Activated CD8-positive, alpha-beta T cell treated with anti-CD3 and anti-CD28 coated beads, Interleukin-2, amount 10 ng/mL, durations not matched to agents 7 days and 5 days (primary cell): ENCODE results near the gene RALA. TPM values are rescaled to one million over a fixed set of nuclear protein-coding genes. Genes with fewer than 3 reads are reported as not detected.

ENCODE experiments used
- ATAC-seq: fragments of 150-1000 bp; cut with Tn5 transposase; one replicate; pipeline ENCODE4 v1.10.0; 2021; ENCODE audit warnings: moderate library complexity
- CTCF ChIA-PET: fragments of 350-600 bp; sonication (Branson Sonifier 250); formaldehyde crosslinking; loops from one replicate; lab custom pipeline; 2021; ENCODE audit warnings: antibody characterized with exemption; lab: Charles Lee
- POLR2A ChIA-PET: fragments of 350-600 bp; sonication (Branson Sonifier 250); formaldehyde crosslinking; loops from one replicate; lab custom pipeline; 2021; ENCODE audit warnings: antibody characterized with exemption; lab: Charles Lee
- DNase-seq: peaks from one replicate; pipeline ENCODE4 v3.0.0-alpha.2; 2020
- H3K27ac Mint-ChIP-seq: one replicate; pipeline ENCODE4 v1.8.0; 2021; ENCODE audit warnings: mild to moderate bottlenecking, mixed read lengths
- H3K27me3 Mint-ChIP-seq: one replicate; pipeline ENCODE4 v1.8.0; 2021; ENCODE audit warnings: low read depth, mixed read lengths
- H3K36me3 Mint-ChIP-seq: one replicate; pipeline ENCODE4 v1.8.0; 2021; ENCODE audit warnings: low read depth, mixed read lengths
- H3K4me1 Mint-ChIP-seq: one replicate; pipeline ENCODE4 v1.8.0; 2021; ENCODE audit warnings: low read depth, mixed read lengths
- H3K4me3 Mint-ChIP-seq: one replicate; pipeline ENCODE4 v1.8.0; 2021; ENCODE audit warnings: mild to moderate bottlenecking, mixed read lengths
- H3K9me3 Mint-ChIP-seq: one replicate; pipeline ENCODE4 v1.8.0; 2022; ENCODE audit warnings: mixed read lengths; ENCODE audit not compliant: insufficient read depth
- total RNA-seq, 2 experiments: library from RNA; stranded (reverse); gene quantifications; one replicate each; pipeline ENCODE4 v1.2.3, GENCODE V29; 2021

RALA gene
- total RNA-seq, 2 experiments from 2014 or later, result 32.2 to 33.9 TPM

DNA sequence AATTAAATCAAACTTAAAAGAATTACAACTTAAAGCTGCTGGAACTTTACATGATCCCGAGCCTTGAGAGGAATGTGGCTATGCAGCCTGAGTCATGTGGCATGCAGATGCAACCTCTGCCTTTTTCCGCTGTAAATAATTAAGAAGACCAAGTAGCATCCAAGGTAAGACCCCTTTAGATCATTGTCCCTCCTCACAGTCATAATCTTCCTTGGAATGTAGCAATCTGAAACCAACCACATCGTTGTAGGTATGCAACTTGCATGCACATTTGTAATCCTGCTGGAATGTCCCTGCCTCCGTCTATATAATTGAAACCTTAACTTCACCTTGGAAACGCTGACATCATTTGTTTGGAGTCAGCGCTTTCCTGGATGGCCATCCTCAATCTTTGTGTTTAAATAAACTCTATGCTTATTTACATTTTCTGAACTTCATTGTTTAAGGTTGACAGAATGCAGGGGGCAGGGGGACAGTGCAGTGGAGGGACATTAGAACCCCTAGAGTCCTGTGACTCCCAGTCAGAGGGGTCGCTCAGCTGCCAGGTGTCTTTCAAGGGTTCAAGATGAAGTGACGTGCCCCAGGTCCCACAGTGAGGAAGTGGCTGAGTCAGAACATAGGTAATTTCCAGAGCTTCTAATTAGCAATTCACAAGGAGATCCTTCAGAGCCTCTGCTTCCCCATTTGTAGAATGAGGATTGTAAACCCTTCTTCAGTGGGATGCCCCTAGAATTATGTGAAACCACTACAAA, 110.7 kb downstream of the RALA start:
- peak overlapping the region; percentile 85 for H3K4me3 Mint-ChIP-seq
- peaks cover 47% of the 10 kb centered on the region for H3K4me1 Mint-ChIP-seq
- ChIA-PET CTCF (interaction anchor here (1.3 to 24.5 kb wide), 6 partner anchors 11 to 155 kb away, joined by 4 to 498 read pairs (median 6); no protein-coding TSS in a partner anchor), POLR2A (interaction anchor here (0.8 to 1.7 kb wide), 6 partner anchors 11 to 167 kb away, joined by 3 to 16 read pairs (median 4); partner anchors contain the start of gene RALA)
- peak overlapping the region; percentile 97 for H3K27ac Mint-ChIP-seq
- no peak for ATAC-seq
- H3K27me3 Mint-ChIP-seq, result no peaks in the 10 kb centered on the region
- no peaks in the 10 kb centered on the region for H3K9me3 Mint-ChIP-seq
- H3K36me3 Mint-ChIP-seq, result peaks cover 1% of the 10 kb centered on the region
- DNase-seq, result peak; percentile 29

DNA sequence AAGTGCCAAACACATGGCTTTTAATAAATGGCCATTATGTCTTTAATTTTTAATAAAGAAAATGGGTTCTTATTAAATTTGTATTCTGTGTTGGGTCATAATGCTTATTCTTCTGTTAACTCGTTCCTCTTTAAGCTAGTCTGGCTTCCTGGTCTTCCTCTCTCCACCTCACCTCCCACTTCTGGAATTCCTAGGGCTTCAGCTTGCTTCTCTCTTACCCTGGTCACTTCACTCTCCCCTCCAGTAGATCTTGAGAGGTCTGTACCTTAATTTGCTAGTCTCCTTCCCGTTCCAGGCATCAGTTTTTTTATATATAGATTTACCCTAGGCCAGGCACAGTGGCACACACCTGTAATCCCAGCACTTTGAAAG, 111.2 kb downstream of the RALA start:
- Mint-ChIP-seq H3K36me3 (peaks cover 1% of the 10 kb centered on the region), H3K4me1 (peaks cover 47% of the 10 kb centered on the region), H3K27me3 (no peaks in the 10 kb centered on the region), H3K4me3 (peak overlapping the region; percentile 15), H3K9me3 (no peaks in the 10 kb centered on the region), H3K27ac (peak overlapping the region; percentile 23)
- POLR2A ChIA-PET, result interaction anchor here (1.0 kb wide), 1 partner anchor 100 kb away, joined by 4 read pairs; no protein-coding TSS in a partner anchor
- CTCF ChIA-PET, result interaction anchor here (1.3 to 24.5 kb wide), 4 partner anchors 11 to 156 kb away, joined by 4 to 498 read pairs (median 30); no protein-coding TSS in a partner anchor
- DNase-seq, result no peak
- ATAC-seq, result no peak

DNA sequence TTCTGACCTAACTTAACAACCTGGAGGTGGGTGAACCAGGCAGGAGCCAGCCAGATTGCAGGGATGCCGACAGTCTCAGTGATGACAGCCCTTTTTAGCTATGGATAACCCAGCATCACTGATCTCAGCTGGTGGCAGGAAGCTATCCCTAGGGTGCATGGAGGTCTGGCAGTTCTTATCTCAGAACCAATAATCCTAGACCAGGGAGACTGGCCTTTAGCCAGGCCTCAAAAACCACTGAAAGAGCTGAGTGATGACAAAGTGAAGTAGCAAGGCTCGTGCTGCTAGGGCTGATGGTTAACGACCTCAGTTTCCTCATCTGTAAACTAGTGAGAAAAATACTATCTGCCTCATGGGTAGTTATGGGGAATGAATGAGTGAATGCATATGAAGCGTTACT, 112.5 kb downstream of the RALA start:
- no peak overlapping the region for H3K4me3 Mint-ChIP-seq
- no peaks in the 10 kb centered on the region for H3K9me3 Mint-ChIP-seq
- DNase-seq, result no peak
- no peak overlapping the region for H3K27ac Mint-ChIP-seq
- ATAC-seq, result no peak
- CTCF ChIA-PET, result interaction anchor here (0.7 to 24.5 kb wide), 6 partner anchors 10 to 317 kb away, joined by 3 to 498 read pairs (median 6); no protein-coding TSS in a partner anchor
- peaks cover 1% of the 10 kb centered on the region for H3K36me3 Mint-ChIP-seq
- H3K4me1 Mint-ChIP-seq, result peaks cover 47% of the 10 kb centered on the region
- H3K27me3 Mint-ChIP-seq, result no peaks in the 10 kb centered on the region
- POLR2A ChIA-PET, result interaction anchor here (0.6 to 1.3 kb wide), 2 partner anchors 147 to 198 kb away, joined by 3 read pairs; no protein-coding TSS in a partner anchor

DNA sequence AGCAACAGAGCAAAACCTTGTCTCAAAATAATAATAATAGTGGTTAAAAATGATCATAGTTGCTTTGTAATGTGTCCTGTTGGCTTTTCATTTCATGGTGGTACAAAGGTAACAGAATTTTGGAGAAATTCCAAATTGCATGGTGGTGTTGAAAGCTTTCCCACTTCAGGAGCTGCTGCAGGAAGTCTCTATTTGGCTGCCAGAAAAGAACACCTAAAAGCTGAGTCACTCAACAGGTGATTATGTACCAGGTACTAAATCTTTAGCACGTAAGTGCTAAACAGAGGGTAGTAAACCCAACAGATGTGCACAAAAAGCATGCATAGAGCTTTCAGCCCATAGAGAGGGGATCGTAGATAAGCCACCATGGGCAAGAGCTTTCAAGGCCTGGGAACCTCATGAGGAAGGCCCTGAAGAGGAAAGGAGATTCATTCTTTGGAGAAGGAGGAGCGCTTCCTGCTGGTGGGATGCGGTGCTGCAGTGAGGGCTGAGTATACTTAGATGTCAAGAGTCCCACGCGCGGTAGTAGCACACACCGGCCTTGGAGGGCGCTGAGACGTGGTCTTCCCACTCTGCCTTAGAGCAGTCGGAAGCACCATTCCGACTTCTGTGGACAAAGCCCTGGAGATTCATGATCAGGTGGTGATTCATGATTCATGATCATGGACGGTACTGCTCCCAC, 118.7 kb downstream of the RALA start:
- DNase-seq (peak; percentile 56), ATAC-seq (peak; percentile 51)
- Mint-ChIP-seq H3K4me1 (peaks cover 10% of the 10 kb centered on the region), H3K27me3 (no peaks in the 10 kb centered on the region), H3K27ac (no peak overlapping the region), H3K36me3 (peaks cover 1% of the 10 kb centered on the region), H3K9me3 (no peaks in the 10 kb centered on the region), H3K4me3 (no peak overlapping the region)
- POLR2A ChIA-PET, result no interaction called here
- CTCF ChIA-PET, result interaction anchor here (0.8 to 24.5 kb wide), 8 partner anchors 15 to 163 kb away, joined by 4 to 498 read pairs (median 6); partner anchors contain the start of gene RALA

DNA sequence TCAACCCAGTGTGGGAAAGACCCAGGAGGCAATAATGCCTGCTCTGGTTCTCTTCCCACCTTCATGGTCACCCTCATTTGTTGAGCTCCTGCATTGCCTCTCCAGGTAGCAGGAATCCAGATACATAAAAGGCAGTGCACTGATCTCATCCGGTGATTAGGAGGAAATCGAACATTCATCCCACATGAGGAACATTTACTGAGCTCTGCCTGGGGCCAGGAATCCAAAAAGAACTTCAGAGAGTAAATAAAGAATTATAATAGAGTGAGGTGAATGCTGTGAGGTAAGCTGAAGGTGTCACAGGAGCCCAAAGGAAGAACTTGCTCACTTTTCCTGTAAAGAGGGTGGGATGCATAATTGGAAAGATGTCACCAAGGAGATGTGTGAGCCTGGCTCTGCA, 121.2 kb downstream of the RALA start:
- H3K9me3 Mint-ChIP-seq, result no peaks in the 10 kb centered on the region
- no peaks in the 10 kb centered on the region for H3K27me3 Mint-ChIP-seq
- ATAC-seq (no peak), DNase-seq (no peak)
- no peaks in the 10 kb centered on the region for H3K36me3 Mint-ChIP-seq
- peaks cover 5% of the 10 kb centered on the region for H3K4me1 Mint-ChIP-seq
- ChIA-PET CTCF (interaction anchor here (6.0 to 24.5 kb wide), 2 partner anchors 11 to 166 kb away, joined by 52 to 498 read pairs; no protein-coding TSS in a partner anchor), POLR2A (interaction anchor here (0.9 kb wide), 1 partner anchor 11 kb away, joined by 3 read pairs; no protein-coding TSS in a partner anchor)
- H3K4me3 Mint-ChIP-seq, result no peak overlapping the region
- H3K27ac Mint-ChIP-seq, result no peak overlapping the region

DNA sequence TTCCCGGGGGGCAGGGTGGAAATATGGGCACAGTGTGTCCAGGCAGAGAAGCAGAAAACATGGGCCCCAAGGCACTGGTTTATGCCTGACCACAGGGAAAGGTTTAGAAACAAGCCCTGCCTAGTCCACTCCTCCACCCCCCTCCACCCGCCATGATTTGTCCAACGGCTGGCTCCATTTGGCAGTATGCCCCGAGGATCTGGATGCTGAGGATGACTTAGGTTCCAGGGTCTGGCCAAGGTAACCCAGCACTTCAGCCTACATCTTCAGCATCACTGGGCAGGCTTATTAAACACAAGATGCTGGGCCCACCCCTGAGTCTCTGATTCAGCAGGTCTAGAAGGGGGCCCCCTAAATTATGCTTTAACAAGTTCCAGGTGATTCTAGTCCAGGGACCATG, 121.9 kb downstream of the RALA start:
- Mint-ChIP-seq H3K36me3 (no peaks in the 10 kb centered on the region), H3K27me3 (no peaks in the 10 kb centered on the region), H3K4me1 (peaks cover 5% of the 10 kb centered on the region), H3K4me3 (no peak overlapping the region), H3K27ac (no peak overlapping the region), H3K9me3 (no peaks in the 10 kb centered on the region)
- ATAC-seq (no peak), DNase-seq (no peak)
- CTCF ChIA-PET, result interaction anchor here (0.8 to 24.5 kb wide), 11 partner anchors 10 to 178 kb away, joined by 3 to 498 read pairs (median 4); partner anchors contain the start of gene RALA
- POLR2A ChIA-PET, result interaction anchor here (0.9 kb wide), 1 partner anchor 12 kb away, joined by 3 read pairs; no protein-coding TSS in a partner anchor

DNA sequence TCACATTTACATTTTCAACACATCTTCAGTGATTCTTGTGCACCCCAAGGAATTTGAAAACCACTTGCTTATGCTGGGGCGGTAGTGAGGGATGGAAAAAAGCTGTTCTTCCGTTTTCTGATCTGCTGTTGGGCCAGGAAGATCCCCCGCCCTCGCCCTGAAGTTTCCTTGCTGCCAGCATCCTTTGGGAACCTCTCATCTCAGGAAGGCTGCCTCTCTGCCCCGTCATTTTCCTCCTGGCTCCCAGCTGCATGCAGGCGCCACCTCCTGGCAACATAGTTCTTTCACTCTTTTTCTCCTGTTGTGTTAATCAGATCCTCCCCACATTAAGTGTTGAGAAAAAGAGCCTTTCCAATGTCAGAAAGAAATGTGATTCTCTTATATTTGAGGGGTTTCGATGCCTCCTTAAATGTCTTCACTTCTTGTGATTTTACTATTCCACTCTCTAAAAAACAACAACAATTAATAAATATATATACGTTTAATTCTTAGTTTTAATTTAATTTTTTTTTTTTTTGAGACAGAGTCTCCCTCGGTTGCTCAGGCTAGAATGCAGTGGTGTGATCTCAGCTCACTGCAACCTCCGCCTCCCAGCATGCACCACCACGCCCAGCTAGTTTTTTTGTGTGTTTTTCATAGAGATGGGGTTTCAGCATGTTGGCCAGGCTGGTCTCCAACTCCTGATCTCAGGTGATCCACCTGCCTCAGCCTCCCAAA, 122.9 kb downstream of the RALA start:
- Mint-ChIP-seq H3K27ac (no peak overlapping the region), H3K27me3 (no peaks in the 10 kb centered on the region), H3K9me3 (no peaks in the 10 kb centered on the region), H3K4me3 (no peak overlapping the region), H3K36me3 (no peaks in the 10 kb centered on the region), H3K4me1 (peaks cover 5% of the 10 kb centered on the region)
- ATAC-seq (peak; percentile 57), DNase-seq (peak; percentile 73)
- POLR2A ChIA-PET, result interaction anchor here (0.6 to 1.1 kb wide), 2 partner anchors 14 to 123 kb away, joined by 3 to 4 read pairs; partner anchors contain the start of gene RALA
- CTCF ChIA-PET, result interaction anchor here (0.6 to 24.5 kb wide), 15 partner anchors 8 to 180 kb away, joined by 3 to 498 read pairs (median 4); partner anchors contain the start of genes RALA and YAE1

DNA sequence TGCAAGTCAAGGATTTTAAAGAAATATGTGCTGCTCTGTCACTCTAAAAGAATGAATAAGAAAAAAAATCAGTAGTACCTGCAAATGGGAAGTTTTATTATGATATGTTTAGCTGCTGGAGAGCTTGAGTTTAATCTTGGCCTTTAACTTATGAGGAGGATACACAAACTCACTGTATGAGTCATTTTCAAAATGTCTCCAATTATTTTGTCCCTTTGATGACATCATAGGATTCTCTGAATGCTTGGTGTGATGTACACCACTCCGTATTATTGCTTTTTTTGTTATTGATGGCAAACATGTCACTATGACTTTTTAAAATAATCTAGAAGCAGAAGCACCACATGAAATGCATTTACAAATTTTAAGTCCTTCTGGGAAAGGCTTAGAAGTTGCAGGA, 125.8 kb downstream of the RALA start:
- H3K9me3 Mint-ChIP-seq, result no peaks in the 10 kb centered on the region
- DNase-seq (no peak), ATAC-seq (no peak)
- H3K4me1 Mint-ChIP-seq, result peaks cover 5% of the 10 kb centered on the region
- no peak overlapping the region for H3K27ac Mint-ChIP-seq
- no peaks in the 10 kb centered on the region for H3K27me3 Mint-ChIP-seq
- POLR2A ChIA-PET, result no interaction called here
- no peak overlapping the region for H3K4me3 Mint-ChIP-seq
- CTCF ChIA-PET, result interaction anchor here (24.5 kb wide), 1 partner anchor 170 kb away, joined by 498 read pairs; no protein-coding TSS in a partner anchor
- H3K36me3 Mint-ChIP-seq, result peaks cover 5% of the 10 kb centered on the region

DNA sequence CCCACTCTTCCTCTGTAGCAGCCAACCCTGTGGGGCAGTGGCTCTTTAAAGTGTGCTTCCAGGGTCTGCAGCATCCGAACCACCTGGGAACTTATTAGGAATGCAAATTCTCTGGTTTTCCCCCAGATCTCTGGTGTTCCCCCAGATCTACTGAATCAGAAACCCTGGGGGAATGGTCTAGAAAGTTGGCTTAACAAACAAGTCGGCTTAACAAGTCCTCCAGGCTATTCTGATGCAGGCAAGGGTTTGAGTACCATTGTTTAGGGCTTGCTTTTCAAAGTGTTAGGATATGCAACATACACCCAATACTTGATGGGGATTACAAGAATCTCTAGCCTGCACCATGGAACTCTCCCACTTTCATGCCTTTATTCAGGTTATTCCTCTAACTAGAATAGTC, 126.3 kb downstream of the RALA start:
- ATAC-seq, result no peak
- Mint-ChIP-seq H3K9me3 (no peaks in the 10 kb centered on the region), H3K27ac (no peak overlapping the region), H3K4me1 (peaks cover 9% of the 10 kb centered on the region), H3K4me3 (no peak overlapping the region), H3K27me3 (no peaks in the 10 kb centered on the region), H3K36me3 (peaks cover 5% of the 10 kb centered on the region)
- CTCF ChIA-PET, result interaction anchor here (24.5 kb wide), 1 partner anchor 171 kb away, joined by 498 read pairs; no protein-coding TSS in a partner anchor
- POLR2A ChIA-PET, result interaction anchor here (1.3 kb wide), 1 partner anchor 16 kb away, joined by 3 read pairs; no protein-coding TSS in a partner anchor
- DNase-seq, result no peak

DNA sequence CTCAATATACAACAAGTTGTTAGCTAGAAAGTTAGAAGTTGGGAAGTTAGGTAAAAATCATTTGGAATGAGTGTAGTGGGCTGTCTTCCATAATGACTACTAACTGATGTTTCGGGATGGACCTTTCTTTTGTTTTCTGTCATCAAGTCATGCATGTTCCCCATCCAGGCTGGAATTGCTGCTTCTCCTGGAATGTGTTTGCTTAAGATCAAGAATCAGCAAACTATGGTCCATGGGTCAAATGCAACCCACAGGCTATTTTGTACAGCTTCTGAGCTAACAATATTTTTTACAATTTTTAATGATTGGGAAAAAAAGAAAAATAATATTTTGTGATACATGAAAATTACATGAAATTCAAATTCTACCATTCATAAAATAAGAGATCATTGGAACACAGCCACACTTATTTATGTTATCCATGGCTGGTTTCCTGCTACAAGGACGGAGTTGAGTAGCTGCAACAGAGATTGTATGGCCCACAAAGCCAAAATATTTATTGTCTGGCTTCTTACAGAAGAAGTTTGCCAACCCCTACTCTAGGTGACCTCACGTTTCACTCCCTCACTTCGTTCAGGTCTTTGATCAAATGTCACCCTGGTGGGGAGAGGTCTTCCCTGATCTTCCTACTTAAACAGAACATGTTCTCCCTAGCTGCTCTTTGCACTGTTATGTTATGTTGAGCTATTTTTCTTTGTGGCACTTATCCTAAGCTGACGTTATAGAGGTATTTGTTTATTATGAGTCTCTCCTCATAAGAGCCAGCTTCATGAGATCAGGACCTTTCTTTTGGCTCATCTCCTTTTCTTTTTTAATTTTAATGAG, 127.1 kb downstream of the RALA start:
- CTCF ChIA-PET, result interaction anchor here (24.5 kb wide), 1 partner anchor 172 kb away, joined by 498 read pairs; no protein-coding TSS in a partner anchor
- POLR2A ChIA-PET, result interaction anchor here (1.3 kb wide), 1 partner anchor 17 kb away, joined by 3 read pairs; no protein-coding TSS in a partner anchor
- H3K4me3 Mint-ChIP-seq, result no peak overlapping the region
- no peaks in the 10 kb centered on the region for H3K27me3 Mint-ChIP-seq
- H3K4me1 Mint-ChIP-seq, result peaks cover 12% of the 10 kb centered on the region
- H3K27ac Mint-ChIP-seq, result no peak overlapping the region
- peaks cover 5% of the 10 kb centered on the region for H3K36me3 Mint-ChIP-seq
- DNase-seq (no peak), ATAC-seq (no peak)
- H3K9me3 Mint-ChIP-seq, result no peaks in the 10 kb centered on the region
